ENCODE measurements around the gene BCAP31. TPM values are rescaled to one million over a fixed set of nuclear protein-coding genes. Genes with fewer than 3 reads are reported as not detected.
A peak's percentile ranks its signal among the peaks of the same experiment; 100 is the strongest.

The BCAP31 gene
- total RNA-seq, 4 donors from 2014 or later: 37.6 to 113 (median 74.4) TPM

DNA sequence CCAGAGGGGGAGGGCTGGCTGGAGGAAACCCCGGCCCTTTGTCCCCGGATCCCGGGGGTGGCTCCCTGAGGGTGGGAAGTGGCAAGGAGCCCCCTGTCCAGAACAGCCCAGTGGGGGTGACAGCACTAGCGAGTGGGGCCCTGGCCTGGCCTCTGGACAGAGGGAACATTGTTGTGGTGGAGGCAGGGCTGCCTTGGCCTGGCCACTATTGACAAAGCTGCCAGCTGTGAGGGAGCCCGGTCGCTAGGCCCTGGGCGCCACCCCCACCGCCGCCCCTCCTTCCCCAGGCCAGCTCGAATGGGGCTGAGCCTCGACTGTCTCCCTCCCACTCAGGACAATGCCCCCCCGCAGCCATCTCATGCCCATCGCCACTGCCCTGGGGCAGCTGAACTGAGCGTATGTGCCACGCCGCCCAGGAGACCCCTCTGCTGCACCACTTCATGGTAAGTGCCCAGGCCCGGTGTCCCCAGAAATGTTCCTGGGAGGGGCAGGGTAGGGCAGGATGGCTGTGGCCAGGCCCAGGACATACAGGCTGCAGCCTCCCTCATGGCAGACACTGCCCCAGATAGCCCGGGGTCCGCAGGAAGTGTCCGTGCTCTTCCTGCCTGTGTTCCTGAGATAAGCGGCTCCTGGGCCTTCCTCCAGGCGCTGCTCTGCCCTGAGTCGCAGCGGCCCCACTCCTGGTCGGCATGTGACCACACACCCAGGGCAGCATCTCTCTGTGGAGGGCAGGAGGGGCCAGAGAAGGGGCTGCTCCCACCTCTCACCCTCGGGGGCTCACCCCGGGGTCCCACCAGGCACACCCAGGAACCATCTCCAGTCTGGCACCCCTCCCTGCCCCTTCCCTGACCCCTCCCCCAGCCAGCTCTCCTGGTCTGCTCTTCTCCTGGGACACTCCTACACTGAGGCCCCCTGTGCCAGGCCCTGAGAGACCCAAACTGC, 41.2 kb upstream of the BCAP31 start:
- Histone ChIP-seq H3K27ac (peak overlapping the region; percentile 47 to 81 (median 65)), H3K36me3 (no peaks in the 10 kb centered on the region), H3K9me3 (no peaks in the 10 kb centered on the region), H3K27me3 (no peaks in the 10 kb centered on the region), H3K4me1 (no peaks in the 10 kb centered on the region), H3K4me3 (peak overlapping the region in 2 of 4 donors; percentile 13 to 18)
- TF ChIP-seq POLR2AphosphoS5 (IDR thresholded peaks at IDR 0.05): no peak
- TF ChIP-seq, protein P1, sequence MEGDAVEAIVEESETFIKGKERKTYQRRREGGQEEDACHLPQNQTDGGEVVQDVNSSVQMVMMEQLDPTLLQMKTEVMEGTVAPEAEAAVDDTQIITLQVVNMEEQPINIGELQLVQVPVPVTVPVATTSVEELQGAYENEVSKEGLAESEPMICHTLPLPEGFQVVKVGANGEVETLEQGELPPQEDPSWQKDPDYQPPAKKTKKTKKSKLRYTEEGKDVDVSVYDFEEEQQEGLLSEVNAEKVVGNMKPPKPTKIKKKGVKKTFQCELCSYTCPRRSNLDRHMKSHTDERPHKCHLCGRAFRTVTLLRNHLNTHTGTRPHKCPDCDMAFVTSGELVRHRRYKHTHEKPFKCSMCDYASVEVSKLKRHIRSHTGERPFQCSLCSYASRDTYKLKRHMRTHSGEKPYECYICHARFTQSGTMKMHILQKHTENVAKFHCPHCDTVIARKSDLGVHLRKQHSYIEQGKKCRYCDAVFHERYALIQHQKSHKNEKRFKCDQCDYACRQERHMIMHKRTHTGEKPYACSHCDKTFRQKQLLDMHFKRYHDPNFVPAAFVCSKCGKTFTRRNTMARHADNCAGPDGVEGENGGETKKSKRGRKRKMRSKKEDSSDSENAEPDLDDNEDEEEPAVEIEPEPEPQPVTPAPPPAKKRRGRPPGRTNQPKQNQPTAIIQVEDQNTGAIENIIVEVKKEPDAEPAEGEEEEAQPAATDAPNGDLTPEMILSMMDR (IDR thresholded peaks at IDR 0.05): no peak
- TF ChIP-seq EP300 (IDR thresholded peaks at IDR 0.05; ENCODE audit: low read depth): no peak
- no peak for TF ChIP-seq POLR2A (IDR thresholded peaks at IDR 0.05)
- DNase-seq: peak; percentile 7
- WGBS, 2 donors (ENCODE audit: low coverage in 1 of 2): 67% methylated on average over 8 of the region's 27 CpGs; no CpG with 5 or more reads in 1 of the 2 donors
- in situ Hi-C loops (cut with MboI; ENCODE audit: low pct_ligation_motif_present in 1 of 4, low pct_unique_long_range_greater_than_20kb in 1 of 4, low sequenced_read_pairs in 3 of 4): loop anchor here in 1 of 4 donors (25.0 kb wide), 1 partner anchor 197 kb away; the partner anchor contains the start of genes HCFC1 and TMEM187
- intact Hi-C loops (cut with DNase I; ENCODE audit: low total_unique reads): loop anchor here (5.0 kb wide), 1 partner anchor 187 kb away; no protein-coding TSS in a partner anchor

DNA sequence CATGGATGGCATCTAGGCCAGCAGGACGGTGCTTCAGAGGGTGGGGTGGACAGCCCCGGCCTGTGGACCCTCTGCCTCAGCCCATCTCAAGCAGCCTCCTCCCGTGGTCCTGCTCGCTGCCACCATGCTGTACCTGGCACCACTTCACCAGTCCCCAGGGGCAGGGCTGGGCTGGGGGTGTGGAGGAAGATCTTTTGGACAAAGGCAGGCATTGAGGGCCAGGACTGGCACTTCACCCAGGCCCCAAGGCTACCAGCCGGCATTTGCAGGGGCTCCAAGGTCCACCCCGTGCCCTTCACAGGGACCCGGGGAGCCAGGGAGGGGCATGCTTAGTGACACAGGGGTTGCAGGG, 40.6 kb upstream of the BCAP31 start:
- peak overlapping the region in 3 of 4 donors; percentile 2 to 13 (median 12) for H3K4me3 ChIP-seq

DNA sequence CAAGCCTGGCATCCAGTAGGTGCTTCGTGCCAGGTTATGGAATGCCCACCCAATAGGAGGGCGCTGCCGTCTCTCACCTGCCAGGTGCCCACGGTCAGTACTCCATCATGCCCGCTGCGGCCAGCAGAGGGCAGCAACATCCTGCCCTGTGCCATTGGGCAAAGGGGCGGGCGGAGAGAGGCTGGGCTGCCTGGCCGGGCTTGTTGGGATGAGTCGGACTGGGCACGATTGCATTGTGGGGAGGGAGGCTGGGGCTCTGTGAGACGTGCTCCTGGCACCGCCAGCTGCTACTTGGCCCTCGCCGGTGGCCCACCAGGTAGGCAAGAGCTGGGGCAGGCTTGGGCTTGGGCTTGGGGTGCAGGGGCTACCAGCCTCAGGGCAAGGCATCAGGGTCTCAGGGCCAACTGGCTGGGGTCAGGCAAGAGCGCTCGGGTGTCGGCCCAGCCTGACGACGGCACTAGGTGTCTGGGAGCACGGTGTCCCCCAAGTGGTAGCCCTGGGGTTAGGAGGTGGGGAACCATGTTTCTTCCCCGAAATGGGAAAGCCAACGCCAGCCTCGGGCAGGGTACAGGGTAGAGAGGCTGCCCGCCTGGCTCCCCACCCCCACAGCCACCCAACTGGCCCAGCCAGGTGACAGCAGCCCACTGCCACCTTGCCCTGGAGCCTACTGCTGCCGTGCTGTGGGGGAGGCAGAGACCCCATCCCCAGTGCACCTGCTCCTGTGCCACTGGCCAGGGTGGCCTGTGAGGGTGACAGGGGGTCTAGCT, 40.0 kb upstream of the BCAP31 start, which contains the start of gene PLXNB3:
PLXNB3 (plus strand) TSS at position 261 of the 767 bp plus-strand sequence. CDS start 1,287 bp downstream, outside the sequence.
- intact Hi-C loops (cut with DNase I; ENCODE audit: low total_unique reads) (no loop called here), in situ Hi-C loops (cut with MboI; ENCODE audit: low pct_ligation_motif_present in 1 of 4, low pct_unique_long_range_greater_than_20kb in 1 of 4, low sequenced_read_pairs in 3 of 4) (loop anchor here in 1 of 4 donors (25.0 kb wide), 1 partner anchor 198 kb away; the partner anchor contains the start of genes HCFC1 and TMEM187)
- WGBS, 2 donors (ENCODE audit: low coverage in 1 of 2): 39% methylated on average over 26 of the region's 26 CpGs; no CpG with 5 or more reads in 1 of the 2 donors
- H3K4me1 ChIP-seq: no peaks in the 10 kb centered on the region
- TF ChIP-seq EP300 (IDR thresholded peaks at IDR 0.05; ENCODE audit: low read depth) (no peak), POLR2AphosphoS5 (IDR thresholded peaks at IDR 0.05) (peak in 1 of 3 donors; percentile 32), POLR2A (IDR thresholded peaks at IDR 0.05) (no peak)
- TF ChIP-seq, protein P1 (IDR thresholded peaks at IDR 0.05): peak; percentile 67 to 86 (median 76)
- H3K36me3 ChIP-seq: no peaks in the 10 kb centered on the region
- peak within 1 kb of the TSS; percentile 47 to 81 (median 65) for H3K27ac ChIP-seq
- no peaks in the 10 kb centered on the region for H3K9me3 ChIP-seq
- DNase-seq: peak; percentile 84
- H3K4me3 ChIP-seq: peak within 1 kb of the TSS in 3 of 4 donors; percentile 2 to 13 (median 12)
- H3K27me3 ChIP-seq: no peaks in the 10 kb centered on the region

More for the DNA sequence above, 40.6 kb upstream of the BCAP31 start:
- DNase-seq: no peak
- in situ Hi-C loops (cut with MboI; ENCODE audit: low pct_ligation_motif_present in 1 of 4, low pct_unique_long_range_greater_than_20kb in 1 of 4, low sequenced_read_pairs in 3 of 4): loop anchor here in 1 of 4 donors (25.0 kb wide), 1 partner anchor 198 kb away; the partner anchor contains the start of genes HCFC1 and TMEM187
- peak overlapping the region; percentile 47 to 81 (median 65) for H3K27ac ChIP-seq
- no peaks in the 10 kb centered on the region for H3K27me3 ChIP-seq
- H3K36me3 ChIP-seq: no peaks in the 10 kb centered on the region
- intact Hi-C loops (cut with DNase I; ENCODE audit: low total_unique reads): loop anchor here (5.0 kb wide), 1 partner anchor 188 kb away; no protein-coding TSS in a partner anchor
- H3K9me3 ChIP-seq: no peaks in the 10 kb centered on the region
- H3K4me1 ChIP-seq: no peaks in the 10 kb centered on the region
- TF ChIP-seq, protein P1 (IDR thresholded peaks at IDR 0.05): no peak
- TF ChIP-seq POLR2AphosphoS5 (IDR thresholded peaks at IDR 0.05) (no peak), POLR2A (IDR thresholded peaks at IDR 0.05) (no peak), EP300 (IDR thresholded peaks at IDR 0.05; ENCODE audit: low read depth) (no peak)
- WGBS, 2 donors (ENCODE audit: low coverage in 1 of 2): 72% methylated on average over 7 of the region's 7 CpGs; no CpG with 5 or more reads in 1 of the 2 donors

All from transverse colon (tissue), 4 donors.